GM21786 (cell line): ENCODE measurements around the gene RBCK1.

Experiments
- ATAC-seq: cut with Tn5 transposase; IDR thresholded peaks from one replicate; pipeline ENCODE4 v1.9.1; 2021; ENCODE audit not compliant: unreplicated experiment

RBCK1 gene

DNA sequence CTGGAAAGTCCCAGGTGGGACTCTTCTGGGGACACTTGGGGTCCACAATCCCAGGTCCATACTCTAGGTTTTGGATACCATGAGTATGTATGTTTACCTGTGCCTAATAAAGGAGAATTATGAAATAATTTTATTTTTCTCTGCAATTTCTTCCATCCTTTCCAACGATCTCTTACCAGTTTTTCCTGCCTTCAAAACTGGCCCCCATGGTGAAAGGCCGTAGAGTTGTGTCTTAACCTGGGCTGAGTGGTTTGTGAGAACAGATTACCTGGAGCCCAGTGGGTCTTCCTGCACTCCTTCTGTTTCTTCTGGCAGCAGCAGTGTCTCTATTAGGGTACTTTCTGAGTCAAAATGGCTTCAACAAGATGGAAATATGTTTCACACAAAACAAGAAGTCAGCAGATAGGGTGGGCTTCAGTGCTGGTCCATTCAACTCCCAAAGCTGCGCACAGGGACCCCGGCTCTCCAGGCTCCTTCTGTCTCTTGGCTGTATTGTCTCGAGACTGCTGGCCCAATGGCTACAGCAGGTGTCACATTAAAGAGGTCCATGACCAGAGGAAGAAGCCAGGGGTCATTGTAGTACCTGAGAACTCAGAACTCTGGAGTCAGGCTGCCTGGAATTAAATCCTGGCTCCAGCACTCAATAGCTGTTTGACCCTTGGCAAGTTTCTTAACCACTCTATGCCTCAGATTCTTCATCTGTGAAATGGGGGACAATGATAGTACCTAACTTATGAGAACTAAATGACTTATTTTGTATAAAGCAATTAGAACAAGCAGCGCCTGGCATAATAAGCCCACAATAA lies 10.5 kb upstream of the RBCK1 start:
- ATAC-seq, result no peak

DNA sequence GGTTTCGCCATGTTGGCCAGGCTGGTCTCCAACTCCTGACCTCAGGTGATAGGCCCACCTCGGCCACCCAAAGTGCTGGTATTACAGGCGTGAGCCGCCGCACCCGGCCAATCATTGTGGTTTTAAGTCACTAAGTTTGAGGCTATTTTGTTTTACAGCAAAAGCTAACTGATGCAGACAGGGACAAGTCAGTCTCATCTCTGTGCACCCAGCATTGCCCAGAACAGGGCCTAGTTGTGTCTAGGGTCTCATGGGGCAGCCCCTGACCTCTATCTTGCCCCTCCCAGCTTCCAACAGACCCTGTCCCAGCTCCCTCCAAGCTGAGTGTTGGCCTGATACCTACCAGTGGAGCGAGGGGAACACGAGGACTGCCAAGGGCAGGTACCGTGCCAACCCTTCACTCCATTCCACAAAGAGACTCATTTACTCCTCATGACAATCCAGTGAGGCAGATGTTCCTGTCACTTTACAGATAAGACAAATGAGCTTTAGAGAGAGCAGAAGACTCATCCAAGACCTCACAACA lies 8.9 kb upstream of the RBCK1 start:
- no peak for ATAC-seq

DNA sequence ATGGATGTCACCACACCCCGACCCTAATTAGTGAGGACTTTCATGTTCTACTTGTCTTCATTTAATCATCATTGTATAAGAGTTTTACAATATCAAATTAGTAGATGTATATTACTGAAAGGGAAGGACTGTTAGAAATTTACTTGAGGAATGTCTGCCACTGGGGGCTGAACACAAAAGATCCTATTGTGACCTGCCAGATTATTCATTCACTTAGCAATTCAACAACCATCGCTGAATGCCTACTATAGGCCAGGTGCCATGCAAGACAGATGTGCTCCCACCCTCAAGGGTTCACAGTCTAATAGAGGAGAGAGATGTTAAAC lies 8.0 kb upstream of the RBCK1 start:
- ATAC-seq, result no peak

DNA sequence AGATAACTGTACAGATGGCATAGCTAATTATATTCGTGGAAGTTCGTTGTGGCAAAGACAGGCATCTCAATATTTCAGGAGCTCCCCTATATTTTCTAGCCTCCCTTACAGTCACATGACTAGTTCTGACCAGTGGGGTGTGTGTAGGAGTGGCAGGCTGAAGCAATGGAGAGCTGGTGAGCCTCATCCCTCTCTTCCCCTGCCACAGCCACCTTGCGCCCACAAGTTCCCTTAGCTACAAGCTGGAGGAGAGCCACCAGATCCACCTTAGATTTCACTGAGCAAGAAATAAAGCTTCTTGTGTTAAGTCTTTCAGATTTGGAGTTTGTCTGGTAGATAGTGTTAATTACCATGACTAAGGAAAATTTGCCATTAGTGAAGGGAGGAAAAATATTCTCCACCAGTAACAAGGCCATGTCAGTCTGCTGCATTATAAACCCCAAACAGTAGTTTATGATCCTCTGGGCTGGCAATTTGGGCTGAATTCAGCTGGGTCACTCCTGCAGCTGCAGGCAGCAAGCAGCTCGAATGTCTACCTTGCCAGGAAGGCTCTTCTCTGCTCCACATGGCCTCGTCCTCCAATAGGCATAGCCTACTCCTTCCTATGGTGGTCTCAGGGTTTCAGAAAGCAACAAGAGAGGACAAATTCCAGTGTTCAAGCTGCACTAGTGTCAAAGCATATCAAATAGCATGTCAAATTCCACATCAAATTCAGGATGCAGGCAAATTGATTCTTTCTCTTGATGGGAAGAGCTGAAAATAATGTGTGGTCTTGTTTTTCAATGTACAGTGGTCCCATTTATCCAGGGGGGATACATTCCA lies 7.4 kb upstream of the RBCK1 start:
- no peak for ATAC-seq

DNA sequence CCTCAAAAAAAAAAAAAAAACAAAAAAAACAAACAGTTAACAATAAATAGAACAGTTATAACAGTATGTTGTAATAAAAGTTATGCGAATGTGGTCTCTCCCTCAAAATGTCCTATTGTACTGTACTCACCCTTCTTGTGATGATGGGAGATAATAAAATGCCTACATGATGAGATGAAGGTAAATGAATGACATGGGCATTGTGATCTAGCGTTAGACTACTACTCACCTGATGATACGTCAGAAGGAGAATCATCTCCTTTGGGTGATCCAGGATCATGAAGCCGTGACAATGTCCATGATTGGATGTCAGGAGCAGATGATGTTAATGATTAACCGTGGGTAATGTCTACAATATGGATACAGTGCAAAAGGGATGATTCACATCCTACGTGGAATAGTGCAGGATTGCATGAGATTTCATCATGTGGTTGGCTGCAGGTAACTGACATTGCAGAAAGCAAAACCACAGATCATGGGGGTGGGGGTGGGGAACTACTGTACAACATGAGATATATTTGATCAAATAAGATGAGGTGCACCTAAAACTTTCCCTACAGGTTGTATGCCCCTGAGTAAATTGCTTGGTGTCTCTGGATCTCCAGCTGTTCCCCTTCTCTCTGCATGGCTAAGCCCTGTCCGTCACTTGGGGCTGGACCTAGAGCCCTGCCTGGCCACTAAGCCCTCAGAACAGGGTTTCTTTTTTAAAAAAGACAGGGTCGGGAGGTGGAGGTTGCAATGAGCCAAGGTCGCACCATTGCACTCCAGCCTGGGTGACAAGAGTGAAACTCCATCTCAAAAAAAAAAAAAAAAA lies 6.2 kb upstream of the RBCK1 start:
- ATAC-seq, result no peak

DNA sequence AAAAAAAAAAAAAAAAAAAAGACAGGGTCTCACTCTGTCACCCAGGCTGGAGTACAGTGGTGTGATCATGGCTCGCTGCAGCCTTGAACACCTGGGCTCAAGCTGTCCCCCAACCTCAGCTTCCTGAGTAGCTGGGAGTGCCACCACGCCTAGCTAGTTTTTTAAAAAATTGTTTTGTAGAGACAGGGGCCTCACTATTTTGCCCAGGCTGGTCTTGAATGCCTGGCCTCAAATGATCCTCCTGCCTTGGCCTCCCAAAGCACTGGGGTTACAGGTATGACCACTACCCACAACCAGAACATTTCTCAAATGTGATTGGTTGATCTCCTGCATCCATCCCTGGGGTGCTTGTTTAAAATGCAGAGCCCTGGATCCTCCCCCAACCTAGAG lies 5.6 kb upstream of the RBCK1 start:
- no peak for ATAC-seq

DNA sequence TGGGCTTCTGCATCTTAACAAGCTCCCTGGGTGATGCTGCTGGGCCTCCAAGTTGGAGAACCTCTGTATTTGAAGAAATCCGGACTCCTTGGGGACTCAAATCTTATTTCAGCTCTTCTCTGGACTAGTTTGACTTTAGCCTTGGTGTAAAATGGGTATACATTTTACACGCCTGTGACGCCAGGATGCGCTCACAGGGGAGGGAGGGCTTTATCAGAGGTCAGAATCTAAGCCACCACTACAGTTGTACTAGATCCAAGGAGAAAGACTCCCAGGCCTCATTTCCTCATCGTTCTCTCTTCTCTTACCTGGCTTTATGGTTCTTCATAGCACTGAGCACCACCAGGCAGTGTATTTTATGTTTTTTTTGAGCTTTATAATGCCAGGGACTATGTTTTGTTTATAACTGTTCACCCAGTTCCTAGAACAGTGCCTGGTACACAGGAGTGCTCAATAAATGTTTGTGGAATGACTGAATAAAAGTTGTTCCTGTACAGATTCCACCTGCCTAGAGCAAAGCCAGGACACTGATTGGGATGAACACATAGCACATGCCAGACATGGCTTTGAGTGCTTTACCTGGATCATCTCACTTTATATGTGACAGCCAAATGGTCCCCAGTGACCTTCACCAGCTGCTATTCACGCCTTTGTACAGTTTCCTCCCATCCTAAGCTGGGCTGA lies 5.1 kb upstream of the RBCK1 start:
- no peak for ATAC-seq

DNA sequence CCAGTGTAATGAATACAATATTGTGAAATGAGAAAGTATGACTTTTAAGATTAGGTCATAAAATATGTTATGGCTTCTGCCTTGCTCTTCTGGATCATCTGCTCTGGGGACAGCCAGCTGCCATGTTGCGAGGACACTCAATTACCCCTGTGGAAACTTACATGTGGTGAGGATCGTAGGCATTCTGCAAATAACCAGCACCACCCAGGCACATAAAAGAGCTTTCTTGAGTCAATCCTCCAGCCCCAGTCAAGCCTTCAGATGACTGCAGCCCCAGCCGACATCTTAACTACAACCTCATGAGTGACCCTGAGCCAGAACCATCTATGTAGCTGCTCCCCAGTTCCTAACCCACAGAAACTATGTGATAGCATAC lies 4.5 kb upstream of the RBCK1 start:
- no peak for ATAC-seq

DNA sequence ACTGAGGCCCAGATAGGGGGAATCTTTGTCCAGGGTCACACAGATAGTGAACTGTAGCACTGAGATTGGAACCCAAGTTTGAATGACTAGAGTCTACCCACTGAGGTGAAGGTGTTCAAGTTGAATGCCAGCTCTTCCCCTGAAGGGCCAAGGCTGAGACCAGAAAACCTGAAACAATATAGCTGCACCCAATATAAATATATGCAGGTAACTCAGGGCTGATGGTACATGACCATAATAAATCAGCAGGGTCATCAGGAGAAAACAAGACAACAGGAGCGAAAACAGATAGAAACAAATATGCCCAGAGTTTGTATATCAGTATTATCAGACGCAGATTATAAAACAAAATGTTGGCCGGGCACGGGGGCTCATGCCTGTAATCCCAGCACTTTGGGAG lies 4.0 kb upstream of the RBCK1 start:
- no peak for ATAC-seq

DNA sequence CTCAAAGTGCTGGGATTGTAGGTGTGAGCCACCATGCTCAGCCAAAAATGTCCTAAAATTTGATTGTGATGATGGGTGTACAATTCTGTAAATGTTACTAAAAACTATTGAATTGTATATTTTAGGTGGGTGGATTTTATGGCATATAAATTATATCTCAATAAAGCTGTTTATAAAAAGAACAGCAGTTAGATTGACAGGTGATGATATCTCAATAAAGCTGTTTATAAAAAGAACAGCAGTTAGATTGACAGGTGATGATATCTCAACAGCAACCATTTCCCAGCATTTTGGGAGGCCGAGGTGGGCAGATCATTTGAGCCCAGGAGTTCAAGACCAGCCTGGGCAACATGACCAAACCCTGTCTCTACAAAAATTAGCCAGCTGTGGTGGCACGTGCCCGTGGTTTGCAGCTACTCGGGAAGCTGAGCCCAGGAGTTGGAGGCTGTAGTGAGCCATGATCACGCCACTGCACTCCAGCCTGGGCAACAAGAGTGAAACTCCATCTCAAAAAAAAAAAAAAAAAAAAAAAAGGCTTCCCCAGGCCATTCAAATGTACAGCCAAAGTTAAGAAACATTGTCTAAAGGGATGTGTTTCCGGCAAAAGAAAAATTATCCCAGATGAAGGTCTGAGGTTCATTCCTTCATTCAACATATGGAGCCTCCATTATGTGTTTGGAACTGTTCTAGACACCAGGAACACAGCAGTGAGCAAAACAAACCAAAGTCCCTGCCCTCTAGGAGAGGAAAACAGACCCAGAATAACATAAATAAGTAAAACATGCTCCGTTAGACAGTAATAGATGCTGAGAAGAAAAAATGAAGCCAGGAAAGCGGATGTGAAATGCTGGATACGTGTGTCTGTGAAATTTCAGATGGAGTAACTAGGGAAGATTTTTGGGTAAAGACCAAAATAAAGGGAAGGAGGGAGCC lies 1.6 kb upstream of the RBCK1 start:
- ATAC-seq, result no peak

DNA sequence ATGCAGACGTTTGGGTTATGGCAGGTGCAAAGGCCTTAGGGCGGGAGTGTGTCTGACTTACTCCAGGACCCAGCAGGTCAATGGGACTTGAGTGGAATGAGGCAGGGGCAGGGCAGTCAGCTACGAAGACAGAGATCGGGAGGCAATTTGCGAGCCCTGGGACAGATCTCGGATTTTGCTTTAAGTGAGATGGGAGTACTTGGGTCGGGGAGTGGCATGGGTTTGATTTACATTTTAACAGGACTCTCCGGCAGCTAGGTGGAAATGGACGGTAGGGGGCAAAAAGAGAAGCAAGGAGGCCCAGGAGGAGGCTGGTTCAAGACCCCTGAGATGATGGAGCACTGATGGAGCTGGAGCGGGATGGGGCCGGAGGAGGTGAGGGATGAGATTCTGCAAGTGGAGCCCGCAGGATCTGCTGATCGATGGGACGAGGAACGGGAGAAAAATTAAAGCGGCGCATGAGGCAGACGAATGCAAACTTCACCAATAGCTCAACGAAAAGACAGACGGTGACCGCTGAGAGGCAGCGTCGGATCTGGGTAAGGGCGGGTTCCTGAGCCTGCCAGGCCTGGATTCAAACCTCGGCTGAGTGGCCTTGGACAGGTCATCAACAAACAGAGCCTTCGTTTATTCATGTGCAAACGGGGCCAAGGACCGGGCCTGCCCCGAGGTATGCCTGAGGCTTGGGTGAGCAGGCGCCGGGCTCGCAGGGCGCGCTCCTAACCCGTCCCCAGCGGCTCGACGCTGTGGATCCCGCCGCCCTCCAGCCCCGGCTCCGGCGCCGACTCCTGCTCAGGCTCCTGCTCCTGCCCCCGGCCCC lies 756 bp upstream of the RBCK1 start:
- peak; percentile 54 for ATAC-seq

DNA sequence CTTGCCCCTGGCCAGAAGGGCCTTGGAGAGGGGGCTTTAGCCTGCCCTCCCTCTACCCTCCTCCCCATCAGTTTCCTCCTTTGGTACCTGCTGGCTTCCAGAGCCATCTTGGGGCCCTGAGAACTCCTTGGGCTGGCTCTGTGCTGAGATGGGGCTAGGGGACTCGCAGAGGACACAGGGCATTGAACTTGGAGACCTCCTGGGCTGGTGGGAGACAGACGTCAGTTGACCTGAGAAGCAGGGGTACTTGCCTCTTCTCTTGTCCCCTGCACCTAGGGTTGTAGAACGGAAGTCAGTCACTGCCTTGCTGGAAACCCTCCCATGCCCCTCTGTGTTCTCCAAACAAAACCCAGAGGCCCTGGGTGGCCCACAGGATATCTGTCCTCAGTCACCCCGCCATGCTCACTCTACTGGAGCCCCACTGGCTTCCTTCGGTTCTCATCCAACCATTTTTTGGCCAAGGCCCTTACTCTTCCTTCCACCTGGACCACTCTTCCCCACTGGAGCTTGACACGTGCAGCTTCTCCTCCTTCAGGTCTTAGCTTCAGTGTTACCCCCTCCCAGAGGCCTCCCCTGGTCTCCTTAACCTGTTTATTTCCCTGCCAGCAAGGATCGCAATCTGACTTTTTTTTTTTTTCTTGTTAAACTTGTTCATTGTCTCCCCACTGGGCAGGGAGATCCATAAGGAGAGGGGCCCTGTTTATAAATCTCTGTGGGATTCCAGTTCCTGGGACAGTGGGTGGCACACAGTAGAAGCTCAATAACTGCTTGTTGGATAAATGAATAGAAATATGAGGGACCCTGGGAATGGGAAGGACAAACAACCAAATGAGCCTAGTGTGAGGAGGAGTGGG lies 971 bp downstream of the RBCK1 start:
- peak; percentile 13 for ATAC-seq

DNA sequence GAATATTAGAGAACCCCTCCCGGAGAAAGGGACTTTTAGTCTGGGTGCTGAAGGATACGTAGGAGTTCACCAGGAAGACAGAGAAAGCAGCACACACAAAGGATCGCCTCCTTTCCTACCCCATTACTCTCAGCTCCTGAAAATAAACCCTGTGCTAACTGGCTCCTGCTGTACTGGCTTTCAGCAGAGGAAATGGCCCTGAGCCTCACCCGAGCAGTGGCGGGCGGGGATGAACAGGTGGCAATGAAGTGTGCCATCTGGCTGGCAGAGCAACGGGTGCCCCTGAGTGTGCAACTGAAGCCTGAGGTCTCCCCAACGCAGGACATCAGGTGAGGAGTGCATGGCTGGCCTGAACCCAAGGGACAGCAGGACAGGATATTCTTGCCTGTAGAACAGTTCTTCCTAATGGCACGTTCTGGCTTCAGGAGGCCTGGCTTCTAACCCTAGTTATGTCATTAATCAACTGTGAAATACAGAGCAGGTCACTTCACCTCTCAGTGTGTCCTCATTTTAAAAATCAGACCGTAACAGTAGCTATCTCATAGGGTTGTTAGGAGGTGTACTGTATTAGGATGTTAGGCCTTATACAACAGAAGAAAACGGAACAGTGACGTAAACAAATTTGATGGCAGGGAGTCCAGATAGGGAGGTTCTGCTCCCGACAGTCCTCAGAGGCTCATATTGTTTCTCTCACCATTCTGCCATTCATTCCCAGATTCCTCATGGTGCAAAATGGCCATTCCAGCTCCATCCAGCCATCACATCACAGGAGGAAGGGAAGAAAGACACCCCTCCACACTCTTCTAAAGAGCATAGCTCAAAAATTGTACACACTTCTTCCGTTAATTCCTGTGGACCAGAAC lies 1.8 kb downstream of the RBCK1 start:
- no peak for ATAC-seq

DNA sequence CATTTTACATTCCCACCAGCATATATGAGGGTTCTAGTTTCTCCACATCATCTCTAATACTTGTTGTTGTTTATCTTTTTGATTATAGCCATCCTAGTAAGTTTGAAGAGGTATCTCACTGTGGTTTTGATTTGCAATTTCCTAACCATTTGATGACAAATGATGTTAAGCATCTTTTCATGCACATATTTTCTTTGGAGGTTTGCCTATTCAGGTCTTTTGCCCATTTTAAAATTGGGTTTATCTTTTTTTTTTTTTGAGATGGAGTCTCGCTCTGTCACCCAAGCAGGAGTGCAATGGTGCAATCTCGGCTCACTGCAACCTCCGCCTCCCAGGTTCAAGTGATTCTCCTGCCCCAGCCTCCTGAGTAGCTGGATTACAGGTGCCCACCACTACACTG lies 4.0 kb downstream of the RBCK1 start:
- ATAC-seq, result no peak

DNA sequence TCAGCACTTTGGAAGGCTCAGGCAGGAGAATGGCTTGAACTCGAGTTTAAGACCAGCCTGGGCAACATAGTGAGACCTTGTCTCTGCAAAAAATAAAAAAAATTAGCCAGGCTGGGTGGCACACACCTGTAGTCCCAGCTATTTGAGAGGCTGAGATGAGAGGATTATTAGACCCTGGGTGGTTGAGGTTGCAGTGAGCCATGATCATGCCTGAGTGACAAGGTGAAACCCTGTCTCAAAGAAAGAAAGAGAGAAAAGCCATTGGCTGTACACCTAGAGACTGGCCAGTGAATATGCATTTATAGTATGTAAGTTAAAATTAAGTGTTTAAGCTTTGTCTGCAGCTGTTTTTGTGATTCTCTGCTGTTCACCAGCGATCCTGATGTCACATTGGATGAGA lies 6.1 kb downstream of the RBCK1 start:
- no peak for ATAC-seq

DNA sequence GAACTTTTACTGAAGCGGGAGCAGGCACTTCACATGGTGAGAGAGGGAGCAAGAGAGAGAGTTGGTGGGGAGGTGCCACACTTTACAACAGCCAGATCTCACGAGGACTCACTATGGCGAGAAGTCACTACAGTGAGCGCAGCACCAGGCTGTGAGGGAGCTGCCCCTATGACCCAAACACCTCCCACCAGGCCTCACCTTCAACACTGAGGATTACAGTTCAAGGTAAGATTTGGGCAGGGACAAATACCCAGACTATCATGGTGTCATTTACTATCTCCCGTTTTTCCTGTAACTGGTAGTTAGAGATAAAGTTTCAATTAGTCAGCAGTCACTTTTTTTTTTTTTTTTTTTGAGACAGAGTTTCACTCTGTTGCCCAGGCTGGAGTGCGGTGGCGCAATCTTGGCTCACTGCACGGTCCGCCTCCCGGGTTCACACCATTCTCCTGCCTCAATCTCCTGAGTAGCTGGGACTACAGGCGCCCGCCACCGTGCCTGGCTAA lies 7.8 kb downstream of the RBCK1 start:
- ATAC-seq, result no peak
